Fibroblast of skin of back (primary cell): ENCODE results near the gene SLC39A5. TPM values are rescaled to one million over a fixed set of nuclear protein-coding genes. Genes with fewer than 3 reads are reported as not detected.

ENCODE experiments used
- DNase-seq: peaks from one replicate; pipeline ENCODE4 v3.0.0-alpha.2; 2013
- polyA plus RNA-seq, 2 experiments: library from polyadenylated mRNA; unstranded; fragments of 120-200 nt; gene quantifications; one replicate each; pipeline ENCODE4 v1.2.1, GENCODE V29; 2013; ENCODE audit not compliant: insufficient read length in 2 of 2

Gene SLC39A5, protein sequence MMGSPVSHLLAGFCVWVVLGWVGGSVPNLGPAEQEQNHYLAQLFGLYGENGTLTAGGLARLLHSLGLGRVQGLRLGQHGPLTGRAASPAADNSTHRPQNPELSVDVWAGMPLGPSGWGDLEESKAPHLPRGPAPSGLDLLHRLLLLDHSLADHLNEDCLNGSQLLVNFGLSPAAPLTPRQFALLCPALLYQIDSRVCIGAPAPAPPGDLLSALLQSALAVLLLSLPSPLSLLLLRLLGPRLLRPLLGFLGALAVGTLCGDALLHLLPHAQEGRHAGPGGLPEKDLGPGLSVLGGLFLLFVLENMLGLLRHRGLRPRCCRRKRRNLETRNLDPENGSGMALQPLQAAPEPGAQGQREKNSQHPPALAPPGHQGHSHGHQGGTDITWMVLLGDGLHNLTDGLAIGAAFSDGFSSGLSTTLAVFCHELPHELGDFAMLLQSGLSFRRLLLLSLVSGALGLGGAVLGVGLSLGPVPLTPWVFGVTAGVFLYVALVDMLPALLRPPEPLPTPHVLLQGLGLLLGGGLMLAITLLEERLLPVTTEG
- 0.41 TPM for polyA plus RNA-seq (2013, experiment 1 of 2; ENCODE audit: insufficient read length)
- not detected for polyA plus RNA-seq (2013, experiment 2 of 2; ENCODE audit: insufficient read length)

GRCh38 chr12:56229916-56230431 is at the start of gene SLC39A5:
Gene SLC39A5, plus strand, starts transcription at chr12:56230051. Its CDS starts 1,224 bp downstream, at chr12:56231275.
- DNase-seq: no peak

DNA sequence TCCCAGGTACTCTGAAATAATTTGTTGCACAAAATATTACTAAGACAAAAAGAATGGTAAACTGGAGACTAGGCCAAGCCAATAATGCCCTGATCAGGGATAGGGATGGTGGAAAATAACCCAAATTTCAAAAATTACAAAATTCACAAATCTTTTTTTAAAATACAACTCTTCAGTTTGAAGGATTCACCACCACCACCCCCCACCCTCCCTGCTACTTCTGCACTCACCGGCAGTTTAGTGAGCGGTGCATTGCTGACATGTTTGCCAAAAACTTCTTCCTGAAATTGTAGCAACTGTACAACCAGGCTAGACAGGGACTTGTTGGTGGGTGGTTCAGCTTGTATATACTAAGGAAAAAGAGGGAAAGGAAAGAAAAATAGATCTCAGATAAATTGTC is 42.9 kb upstream of the SLC39A5 start:
- DNase-seq: no peak

DNA sequence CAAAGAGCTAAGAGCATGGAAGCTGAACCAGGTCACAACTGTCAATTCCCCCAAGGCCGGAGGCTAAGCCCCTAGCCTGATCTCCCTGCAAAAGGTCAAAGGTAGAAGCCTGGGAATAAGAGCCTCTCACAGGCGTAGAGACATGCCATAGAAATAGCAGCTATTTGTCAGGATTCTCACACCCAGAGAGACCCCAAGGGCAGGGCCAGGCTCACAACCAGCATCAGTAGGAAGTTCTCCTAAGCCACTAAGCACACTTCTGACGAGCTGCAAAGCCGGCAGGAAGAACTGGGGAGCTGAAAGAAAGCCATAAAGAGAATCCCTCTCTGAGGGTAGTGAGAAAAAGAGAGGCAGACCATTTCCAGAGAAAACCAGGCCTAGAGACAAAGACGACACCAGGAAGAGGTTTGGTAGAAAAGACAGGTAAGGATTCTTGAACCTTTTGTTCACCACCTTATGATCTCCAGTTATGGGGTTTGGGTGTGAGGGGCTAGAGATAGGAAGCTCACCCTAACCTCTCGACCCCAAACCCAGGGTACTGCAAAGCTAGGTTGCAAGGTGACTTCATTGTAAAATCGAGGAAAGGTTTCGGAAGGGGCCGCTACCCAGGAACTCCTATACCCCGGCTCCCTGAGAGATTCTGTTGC is 41.6 kb upstream of the SLC39A5 start:
- no peak for DNase-seq

DNA sequence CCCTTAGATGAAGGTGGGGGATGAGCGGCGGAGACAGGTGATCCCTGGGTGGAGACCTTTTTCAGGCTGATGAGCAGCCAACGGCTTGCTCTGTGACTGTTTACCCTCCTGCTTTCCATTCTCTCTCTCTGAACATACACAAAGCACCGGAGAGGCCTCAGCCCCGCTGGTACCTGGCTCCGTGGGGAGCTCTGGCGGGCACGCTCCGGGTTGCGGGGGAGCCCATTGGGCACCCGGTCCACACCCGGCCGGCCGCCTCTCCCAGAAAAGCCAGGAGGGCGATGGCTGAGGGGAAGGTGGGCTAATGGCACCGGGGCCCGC is 41.1 kb upstream of the SLC39A5 start:
- no peak for DNase-seq

DNA sequence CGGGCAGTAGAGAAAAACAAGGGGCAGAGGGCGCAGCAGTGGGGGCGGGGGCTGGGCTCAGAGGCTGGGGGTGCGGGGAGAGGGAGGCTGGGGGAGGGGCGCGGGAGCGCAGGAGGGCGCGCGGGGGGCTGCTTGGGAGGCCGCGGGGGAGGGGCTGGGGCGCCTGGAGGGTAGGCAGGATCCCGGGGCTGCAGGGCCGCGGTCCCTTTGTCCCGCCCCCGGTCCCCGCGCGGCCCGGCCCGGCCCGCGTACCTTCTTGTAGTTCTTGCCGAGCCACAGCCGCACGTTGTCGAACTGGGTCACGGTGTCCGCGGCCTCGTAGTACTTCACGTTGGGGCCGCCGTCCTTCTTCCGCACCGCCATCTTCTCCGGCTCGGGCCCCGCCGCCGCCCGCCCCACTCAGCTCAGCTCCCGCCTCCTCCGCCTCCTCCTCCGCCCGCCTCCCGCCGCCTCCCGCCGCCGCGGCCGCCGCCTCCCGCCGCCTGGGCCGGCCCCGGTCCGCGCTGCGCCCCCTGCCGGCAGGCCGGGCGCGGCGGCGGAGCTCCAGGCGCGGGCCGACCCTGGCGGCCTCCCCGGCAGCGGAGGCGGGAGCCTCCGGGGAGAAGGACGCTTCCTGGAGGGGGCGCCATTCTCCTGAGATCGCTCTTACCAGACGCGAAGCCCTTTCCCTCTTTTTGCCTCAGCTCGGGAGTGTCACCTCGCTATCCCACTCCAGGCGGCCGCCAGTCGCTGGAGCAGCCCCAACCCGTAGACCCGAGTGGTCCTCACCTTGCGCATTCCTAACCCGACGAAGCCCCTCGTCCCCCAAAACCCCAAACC is 40.5 kb upstream of the SLC39A5 start, which contains the start of gene SMARCC2:
TSS of gene SMARCC2 (minus strand) at position 385 of the 819 bp plus-strand sequence. CDS start at position 363, 22 bp downstream.
- peak; percentile 87 for DNase-seq

- DNase-seq: peak; percentile 85
Observed at GRCh38 chr12:56189918-56190694, 39.7 kb upstream of the SLC39A5 start.

DNA sequence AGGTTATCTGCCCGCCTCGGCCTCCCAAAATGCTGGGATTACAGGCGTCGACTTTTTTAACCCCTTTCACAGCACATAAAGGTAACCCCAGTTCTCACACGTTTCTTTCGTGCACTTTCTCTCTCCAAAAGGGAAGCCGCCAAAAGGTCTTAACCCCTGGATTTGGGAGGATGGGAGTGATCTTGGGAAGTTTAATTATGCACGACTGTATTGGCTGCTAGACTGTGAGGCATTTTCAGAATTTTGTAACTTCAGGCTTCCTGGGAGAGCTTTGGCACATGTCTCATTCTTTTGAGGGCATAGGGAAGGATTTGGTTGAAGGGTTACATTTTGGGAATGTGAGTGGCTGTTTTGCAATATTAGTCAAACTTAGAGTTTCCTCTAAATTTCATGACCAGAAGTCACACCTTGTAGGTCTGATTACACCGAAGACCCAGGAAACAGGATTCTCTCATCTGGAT is 39.1 kb upstream of the SLC39A5 start:
- DNase-seq: no peak

DNA sequence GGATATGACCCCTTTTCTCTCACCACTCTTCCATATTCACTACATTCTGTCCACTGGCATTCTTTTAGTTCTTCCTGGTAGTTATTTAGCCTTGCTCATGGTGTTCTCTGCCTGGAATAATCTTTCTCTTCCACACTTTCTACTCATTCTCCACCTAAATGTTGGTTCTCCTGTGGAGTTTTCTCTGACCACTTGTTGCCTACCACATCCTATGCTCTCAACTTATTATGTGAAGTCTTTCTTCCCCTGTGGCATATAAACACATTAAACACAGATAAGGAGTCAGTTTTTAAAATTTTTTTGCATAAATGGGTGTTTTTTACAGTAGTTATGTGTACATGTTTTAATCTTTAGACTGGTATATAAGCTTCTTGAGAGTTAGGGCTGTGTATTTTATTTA is 37.3 kb upstream of the SLC39A5 start:
- DNase-seq: no peak

DNA sequence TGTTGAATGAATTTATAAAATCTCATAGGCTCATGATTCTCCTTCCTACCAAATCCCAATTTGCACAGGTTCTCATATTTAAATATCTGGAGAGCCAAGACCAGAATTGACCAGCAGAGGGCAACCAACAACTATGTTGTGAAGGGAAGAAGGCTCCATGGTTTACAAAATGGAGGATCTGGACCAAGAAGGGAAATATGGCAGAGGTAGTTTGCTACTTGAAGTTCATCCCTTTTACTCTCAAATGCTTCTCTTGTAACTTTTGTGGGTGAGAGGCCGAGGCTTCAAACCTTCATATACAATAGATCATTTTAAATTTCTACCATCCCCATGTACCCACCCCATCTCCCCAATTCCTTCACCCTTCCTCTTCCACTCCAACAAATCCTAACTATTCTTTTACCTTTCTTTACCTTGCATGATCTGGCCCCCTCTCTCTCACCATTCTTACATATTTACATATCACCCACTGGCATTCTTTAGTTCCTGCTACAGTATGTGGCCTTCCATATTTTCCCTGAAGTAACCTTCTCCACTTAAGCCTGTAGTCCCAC is 36.7 kb upstream of the SLC39A5 start:
- DNase-seq: peak; percentile 84

- peak; percentile 89 for DNase-seq
Observed at GRCh38 chr12:56196818-56197550, 32.9 kb upstream of the SLC39A5 start.

DNA sequence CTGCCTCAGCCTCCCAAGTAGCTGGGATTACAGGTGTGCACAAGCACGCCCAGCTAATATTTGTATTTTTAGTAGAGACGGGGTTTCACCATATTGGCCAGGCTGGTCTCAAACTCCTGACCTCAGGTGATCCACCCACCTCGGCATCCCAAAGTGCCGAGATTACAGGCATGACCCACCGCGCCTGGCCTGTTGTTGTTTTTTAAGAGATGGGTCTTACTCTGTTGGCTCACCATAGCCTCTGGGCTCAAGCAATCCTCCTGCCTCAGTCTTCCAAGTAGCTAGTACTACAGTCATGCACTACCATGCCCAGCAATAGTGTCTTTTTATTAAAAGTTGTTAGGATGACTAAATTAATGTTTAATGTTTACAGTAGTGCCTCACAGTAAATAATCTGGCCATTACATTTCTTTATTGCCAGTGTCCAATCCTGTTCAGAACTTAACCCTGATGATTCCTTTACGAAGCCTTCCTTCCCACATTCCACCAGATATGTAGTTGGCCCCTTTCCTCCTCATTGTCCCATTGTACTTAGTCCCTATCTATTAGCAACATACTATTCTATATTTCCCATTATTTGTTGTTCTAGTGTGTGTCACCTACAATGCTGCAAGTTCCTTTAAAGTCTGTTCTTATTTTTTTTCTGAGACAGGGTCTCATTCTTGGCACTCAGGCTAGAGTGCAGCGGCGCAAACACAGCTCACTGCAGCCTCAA is 31.8 kb upstream of the SLC39A5 start:
- no peak for DNase-seq

DNA sequence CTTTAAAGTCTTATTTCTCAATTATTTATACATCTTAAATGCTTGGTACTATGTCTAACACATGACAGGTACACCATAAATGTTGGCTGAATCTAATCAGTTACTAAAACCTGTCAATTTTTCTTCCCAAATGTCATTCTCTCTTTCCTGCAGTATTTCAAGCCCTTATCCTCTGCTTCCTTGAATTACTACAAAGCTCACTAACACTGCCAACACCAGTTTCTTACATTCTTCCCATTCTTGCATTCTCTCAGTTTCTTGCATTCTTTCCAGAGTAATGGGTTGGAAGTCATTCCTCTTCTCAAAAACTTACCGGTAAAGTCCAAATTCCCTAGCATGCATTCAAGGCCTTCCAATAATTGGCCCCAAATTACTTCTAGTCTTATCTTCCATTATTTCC is 31.0 kb upstream of the SLC39A5 start:
- peak; percentile 32 for DNase-seq

GRCh38 chr12:56202366-56202765 is 27.5 kb upstream of the SLC39A5 start:
- DNase-seq: no peak

- no peak for DNase-seq
Observed at GRCh38 chr12:56202838-56203237, 27.0 kb upstream of the SLC39A5 start.

GRCh38 chr12:56204275-56204674 is 25.6 kb upstream of the SLC39A5 start:
- DNase-seq: no peak

DNA sequence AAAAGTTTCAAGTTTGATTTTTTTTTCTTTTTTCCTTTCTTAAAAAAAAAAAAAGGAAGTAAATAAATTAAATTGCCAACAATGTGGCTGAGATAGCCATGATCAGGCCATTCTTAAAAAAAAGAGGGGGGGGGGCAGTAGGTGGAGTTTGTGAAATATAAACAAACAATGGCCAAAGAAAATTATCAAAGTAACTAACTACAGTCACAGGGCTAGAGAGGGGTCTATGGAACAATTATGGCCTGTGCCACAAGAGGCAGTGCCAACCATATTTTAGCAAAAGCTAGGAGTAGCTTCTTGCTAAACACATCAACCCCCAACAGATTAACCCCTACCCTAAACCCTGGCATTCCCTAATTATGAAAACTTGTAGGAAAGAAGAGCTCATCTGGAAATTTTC is 24.4 kb upstream of the SLC39A5 start:
- DNase-seq: no peak

DNA sequence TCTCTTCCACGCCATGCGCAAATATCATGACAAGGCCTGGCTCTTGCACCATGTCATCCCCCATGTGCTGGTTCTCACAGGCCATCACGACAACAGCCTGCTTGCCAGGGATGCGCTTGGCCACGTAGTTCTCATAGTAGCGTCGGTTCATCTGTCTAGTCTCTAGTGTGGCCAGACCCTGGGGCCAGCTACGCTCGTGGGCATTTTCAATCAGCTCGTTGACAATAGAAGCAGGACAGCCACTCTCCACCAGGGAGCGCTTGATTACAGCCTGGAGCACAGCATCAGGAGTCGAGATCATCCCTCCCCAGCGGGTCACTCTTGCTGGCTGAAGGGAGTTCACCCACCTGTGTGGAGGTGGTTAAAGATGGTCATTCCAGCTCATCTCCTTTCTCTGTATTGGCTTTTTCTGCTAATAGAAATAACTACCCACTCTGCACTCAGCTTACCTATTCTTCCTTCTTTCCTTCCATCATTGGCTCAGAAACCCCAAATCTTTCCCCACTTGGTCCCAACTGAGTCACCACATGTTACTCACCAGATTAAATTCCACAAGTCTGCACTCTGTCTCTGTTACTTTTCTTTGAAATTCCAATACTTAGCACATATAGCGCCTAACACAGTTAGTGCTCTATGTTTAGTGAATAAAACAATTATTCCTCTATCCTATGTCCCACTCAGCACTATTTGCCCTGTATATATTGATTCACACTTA is 23.2 kb upstream of the SLC39A5 start:
- peak; percentile 61 for DNase-seq

DNA sequence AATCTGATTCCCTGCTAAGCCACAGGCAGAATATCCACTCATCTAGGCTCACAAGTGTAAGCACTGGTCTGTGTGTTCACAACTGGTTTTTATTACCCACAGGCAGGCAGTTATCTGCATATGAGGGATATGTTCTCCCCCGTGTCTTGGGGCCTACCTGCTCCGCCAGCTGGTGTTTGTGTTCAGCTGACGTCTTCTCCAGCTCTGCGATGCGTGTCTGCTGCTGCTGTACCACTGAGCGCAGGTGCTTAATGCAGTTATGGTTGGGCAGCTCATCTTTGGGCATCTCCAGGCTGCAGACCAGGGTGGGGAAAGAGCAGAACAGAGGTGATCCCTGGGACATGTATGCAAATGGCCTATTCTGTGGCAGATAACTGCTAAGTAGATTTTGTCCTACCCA is 21.8 kb upstream of the SLC39A5 start:
- DNase-seq: no peak

GRCh38 chr12:56212361-56212760 is 17.5 kb upstream of the SLC39A5 start:
- DNase-seq: no peak
